GM23248 (cell line): Measurements from ENCODE around the gene DIAPH1.

Experiments used
- EZH2 ChIP-seq: fragments of 200-600 bp; sonication (generic); IDR thresholded peaks from 2 replicates; pipeline ENCODE4 v1.6.1; 2018; ENCODE audit warnings: antibody characterized with exemption, mild to moderate bottlenecking; ENCODE audit not compliant: insufficient read depth, poor library complexity, severe bottlenecking
- EZH2phosphoT487 ChIP-seq: fragments of 200-600 bp; sonication (generic); IDR thresholded peaks from 2 replicates; pipeline ENCODE4 v1.6.1; 2018; ENCODE audit warnings: antibody characterized with exemption, moderate library complexity, mild to moderate bottlenecking, low read depth; ENCODE audit not compliant: insufficient read depth

DNA sequence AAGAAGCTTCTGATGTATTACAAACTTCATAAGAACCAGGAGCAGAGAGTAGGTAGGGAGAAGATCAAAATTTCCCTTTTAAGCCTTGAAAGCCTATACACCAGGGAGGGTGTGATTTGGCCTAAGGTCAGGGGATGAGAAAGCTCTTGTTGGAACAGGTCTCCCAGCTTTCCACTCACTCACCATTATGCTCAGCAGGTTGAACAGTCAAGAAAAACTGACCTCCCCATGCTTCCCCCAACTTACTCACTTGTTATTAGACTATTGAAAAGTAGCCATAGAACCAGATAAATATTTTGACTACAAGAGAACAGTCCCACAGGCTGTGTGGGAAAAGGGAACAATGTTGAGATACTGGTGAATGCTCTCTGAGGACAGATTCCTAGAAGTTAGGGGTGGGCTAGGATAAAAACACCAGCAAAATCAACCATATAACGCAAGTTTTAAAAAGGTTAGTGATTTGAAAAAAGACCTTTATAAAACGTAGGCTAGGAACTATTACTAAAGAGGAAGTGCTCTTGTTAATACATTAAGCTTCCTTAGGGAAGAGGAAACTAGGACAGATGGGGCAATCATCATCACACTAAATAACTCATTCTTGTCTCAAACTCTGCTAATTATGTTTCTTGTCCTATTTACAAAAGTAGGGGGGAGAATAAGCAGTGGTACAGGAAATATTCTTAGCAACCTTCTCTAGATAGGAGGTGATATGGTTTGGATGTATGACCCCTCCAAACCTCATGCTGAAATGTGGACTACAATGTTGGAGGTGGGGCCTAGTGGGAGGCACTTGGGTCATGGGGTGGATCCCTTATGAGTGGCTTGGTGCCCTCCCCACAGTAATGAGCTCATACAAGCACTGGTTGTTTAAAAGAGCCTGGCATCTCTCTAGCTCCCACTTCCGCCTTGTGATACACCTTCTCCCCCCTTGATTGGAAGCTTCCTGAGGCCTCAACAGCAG is 98.9 kb downstream of the DIAPH1 start:
- TF ChIP-seq EZH2 (no peak), EZH2phosphoT487 (no peak)
